Measurements from ENCODE around the gene A1BG. TPM values are rescaled to one million over a fixed set of nuclear protein-coding genes. Genes with fewer than 3 reads are reported as not detected.
"Not testable (repeated sequence)": the region's sequence is repeated elsewhere in the genome, so short reads cannot be mapped to it uniquely, and the experiment has no call there.

A1BG gene
- total RNA-seq, 1 donor from 2014 or later = 13.3 TPM

GRCh38 chr19:58315580-58315979, 37.7 kb downstream of the A1BG start:
- DNase-seq (ENCODE audit: low spot score) = no peak
- no peak for ATAC-seq
- intact Hi-C loops (cut with DNase I) = no loop called here

- no peak for DNase-seq (ENCODE audit: low spot score)
- intact Hi-C loops (cut with DNase I) = no loop called here
- no peak for ATAC-seq
Measured at GRCh38 chr19:58311345-58311865, 41.9 kb downstream of the A1BG start.

DNA sequence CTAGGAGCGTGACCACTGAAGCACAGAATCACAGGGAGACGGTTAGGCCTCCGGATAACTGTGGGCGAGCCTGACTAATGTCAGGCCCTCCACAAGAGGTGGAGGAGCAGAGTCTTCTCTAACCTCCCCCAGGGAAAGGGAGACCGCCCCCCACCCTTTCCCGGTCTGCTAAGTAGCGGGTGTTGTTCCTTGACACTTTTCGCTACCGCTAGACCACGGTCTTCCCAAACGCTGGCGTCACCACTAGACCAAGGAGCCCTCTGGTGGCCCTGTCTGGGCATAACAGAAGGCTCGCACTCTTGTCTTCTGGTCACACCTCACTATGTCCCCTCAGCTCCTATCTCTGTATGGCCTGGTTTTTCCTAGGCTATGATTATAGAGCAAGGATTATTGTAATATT, 42.6 kb downstream of the A1BG start:
- ATAC-seq; DNase-seq (ENCODE audit: low spot score); intact Hi-C loops (cut with DNase I): not testable (repeated sequence)

DNA sequence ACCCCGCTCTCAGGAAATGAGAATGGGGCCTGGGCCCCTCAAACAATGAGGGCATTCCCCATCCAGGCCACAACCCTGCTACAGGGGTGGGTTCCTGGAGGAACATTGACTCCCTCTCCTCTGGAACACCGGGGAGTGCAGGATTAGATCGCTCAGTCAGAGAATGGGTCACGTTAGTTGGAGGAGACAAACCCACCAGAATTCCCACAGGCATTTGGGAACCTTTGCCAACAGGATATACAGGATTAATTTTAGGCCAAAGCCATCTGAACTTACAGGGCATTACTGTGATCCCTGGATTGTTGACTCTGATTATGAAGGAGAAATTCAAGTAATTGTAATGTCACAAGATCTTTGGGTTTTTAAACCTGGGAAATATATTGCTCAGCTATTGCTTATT, 45.6 kb downstream of the A1BG start:
- intact Hi-C loops (cut with DNase I) = no loop called here
- DNase-seq (ENCODE audit: low spot score) (no peak), ATAC-seq (no peak)

- DNase-seq (ENCODE audit: low spot score) = no peak
- intact Hi-C loops (cut with DNase I) = no loop called here
- ATAC-seq = no peak
Measured at GRCh38 chr19:58305932-58306323, 47.4 kb downstream of the A1BG start.

- peak; percentile 100 for ATAC-seq
- intact Hi-C loops (cut with DNase I) = no loop called here
- DNase-seq (ENCODE audit: low spot score) = peak; percentile 95
Measured at GRCh38 chr19:58305065-58305931, 48.0 kb downstream of the A1BG start, which contains the start of gene ERVK3-1. TSS of gene ERVK3-1 (plus strand) at chr19:58305377. CDS start at chr19:58312169, 6,792 bp downstream.

- DNase-seq (ENCODE audit: low spot score) = no peak
- ATAC-seq = peak; percentile 4
- intact Hi-C loops (cut with DNase I) = no loop called here
Measured at GRCh38 chr19:58304748-58305064, 48.6 kb downstream of the A1BG start.

GRCh38 chr19:58304255-58304654, 49.0 kb downstream of the A1BG start:
- DNase-seq (ENCODE audit: low spot score) (no peak), ATAC-seq (no peak)
- intact Hi-C loops (cut with DNase I) = no loop called here

DNA sequence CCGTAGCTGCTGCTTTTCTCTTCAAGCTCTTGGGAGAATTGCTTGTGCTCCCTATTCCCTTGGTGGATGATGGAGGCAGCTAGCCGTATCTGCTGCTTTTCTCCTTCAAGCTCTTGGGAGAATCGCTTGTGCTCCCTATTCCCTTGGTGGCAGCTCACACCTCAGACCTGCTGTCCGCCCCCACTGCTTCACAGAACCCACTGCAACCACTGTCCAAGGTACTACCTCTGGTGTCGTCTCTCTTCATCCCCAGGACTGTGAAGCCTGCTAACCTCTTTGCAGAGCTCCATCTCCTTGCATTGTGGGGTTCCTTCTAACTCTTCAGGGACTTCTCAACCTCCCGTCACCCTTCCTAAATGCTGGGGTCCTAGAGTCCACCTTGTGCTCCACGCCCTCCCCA, 52.7 kb downstream of the A1BG start:
- ATAC-seq (no peak), DNase-seq (ENCODE audit: low spot score) (no peak)
- intact Hi-C loops (cut with DNase I) = no loop called here

GRCh38 chr19:58296104-58296503, 57.2 kb downstream of the A1BG start:
- ATAC-seq (no peak), DNase-seq (ENCODE audit: low spot score) (no peak)
- intact Hi-C loops (cut with DNase I) = no loop called here

Small RNA genes lying within 50 kb of the gene (microRNA-seq; reads per million reads assigned to microRNA genes)
- gene MIR4754 = not detected
- not detected for gene MIR6806

Other genes starting within 250 kb of the A1BG start
- 11.8 TPM for gene ZNF329, start 202.7 kb downstream of the A1BG start, total RNA-seq
- 32.0 TPM for gene ZNF274, start 170.4 kb downstream of the A1BG start, total RNA-seq
- gene ZNF544, start 124.6 kb downstream of the A1BG start, total RNA-seq = 28.9 TPM
- 6.9 TPM for gene ZNF8, start 74.5 kb downstream of the A1BG start, total RNA-seq
- 32.9 TPM for gene ERVK3-1, start 48.1 kb downstream of the A1BG start, total RNA-seq
- gene ZSCAN22, start 26.5 kb downstream of the A1BG start, total RNA-seq = 4.5 TPM
- 2.0 TPM for gene ZNF497, start 9.3 kb upstream of the A1BG start, total RNA-seq
- 2.0 TPM for gene ZNF837, start 27.5 kb upstream of the A1BG start, total RNA-seq
- gene RPS5, start 33.8 kb upstream of the A1BG start, total RNA-seq = 572 TPM
- not detected for gene RNF225, start 42.2 kb upstream of the A1BG start, total RNA-seq
- gene ZNF584, start 55.2 kb upstream of the A1BG start, total RNA-seq = 16.0 TPM
- gene ZNF132, start 86.7 kb upstream of the A1BG start, total RNA-seq = 6.1 TPM
- gene ZNF324B, start 98.1 kb upstream of the A1BG start, total RNA-seq = 7.5 TPM
- 15.2 TPM for gene ZNF324, start 113.6 kb upstream of the A1BG start, total RNA-seq
- 10.3 TPM for gene ZNF446, start 122.9 kb upstream of the A1BG start, total RNA-seq
- 10.1 TPM for gene SLC27A5, start 158.5 kb upstream of the A1BG start, total RNA-seq
- gene ZBTB45, start 166.3 kb upstream of the A1BG start, total RNA-seq = 14.9 TPM
- gene TRIM28, start 190.6 kb upstream of the A1BG start, total RNA-seq = 168 TPM
- gene CHMP2A, start 201.6 kb upstream of the A1BG start, total RNA-seq = 94.6 TPM
- gene UBE2M, start 205.1 kb upstream of the A1BG start, total RNA-seq = 57.4 TPM
- gene MZF1, start 219.8 kb upstream of the A1BG start, total RNA-seq = 32.4 TPM